ENCODE measurements around the gene JAM3. TPM values are rescaled to one million over a fixed set of nuclear protein-coding genes. Genes with fewer than 3 reads are reported as not detected.
A peak's percentile ranks its signal among the peaks of the same experiment; 100 is the strongest.
"Not testable (repeated sequence)": the region's sequence is repeated elsewhere in the genome, so short reads cannot be mapped to it uniquely, and the experiment has no call there.

JAM3 gene
- total and polyA plus RNA-seq, 2 of the 4 experiments (the other 2 are of a cell fraction), result 38.0 to 71.5 TPM

DNA sequence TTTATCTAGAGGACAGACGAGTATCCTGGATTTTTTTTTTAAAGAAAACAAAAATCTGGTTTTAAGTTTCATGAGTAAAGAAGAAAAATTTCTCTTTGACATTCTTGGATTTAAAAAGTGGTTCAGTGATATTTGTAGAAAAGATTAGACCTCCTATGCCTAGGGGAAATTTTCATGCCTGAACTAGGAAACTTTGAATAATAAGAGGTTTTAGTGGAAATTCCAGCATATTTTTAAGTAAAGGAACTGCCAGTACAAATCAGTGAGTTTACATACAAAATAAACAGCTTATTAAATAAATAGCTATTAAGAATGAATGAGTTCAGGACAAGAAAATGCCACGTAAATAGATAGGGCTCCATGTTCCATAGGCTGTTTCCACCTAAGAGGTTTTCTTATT, 17.5 kb downstream of the JAM3 start:
- Histone ChIP-seq H2AK5ac (ENCODE audit: low read depth, low read length) (no peak overlapping the region), H3K4ac (ENCODE audit: low read depth, low read length) (no peak overlapping the region), H2BK5ac (ENCODE audit: low read depth, low read length, poor library complexity, severe bottlenecking) (no peak overlapping the region), H2AK9ac (replicated peaks; ENCODE audit: low read depth, low read length, poor library complexity) (no peak overlapping the region), H2BK15ac (ENCODE audit: low read depth, low read length) (no peak overlapping the region), H2BK120ac (ENCODE audit: low read depth, low read length) (no peak overlapping the region), H3K4me2 (ENCODE audit: low read depth, low read length) (no peak overlapping the region), H3K4me1 (ENCODE audit: control insufficient read depth, insufficient read depth, low read length) (no peaks in the 10 kb centered on the region; the same call in 1 of the 2 replicates), H3K18ac (ENCODE audit: low read depth, low read length) (no peak overlapping the region), H4K8ac (ENCODE audit: low read depth in 2 of 2, low read length in 2 of 2) (no peak overlapping the region), H3K27ac (ENCODE audit: insufficient read depth, low read length) (no peak overlapping the region), H3K23ac (ENCODE audit: low read depth, low read length) (no peak overlapping the region), H2AFZ (replicated peaks; ENCODE audit: low read length, poor library complexity) (no peak overlapping the region), H2BK20ac (ENCODE audit: low read depth, low read length) (no peak overlapping the region), H3K79me1 (ENCODE audit: low read depth in 1 of 2, low read length in 2 of 2) (peaks cover 17 to 32% of the 10 kb centered on the region in 2 experiments), H3K9me3 (ENCODE audit: control insufficient read depth, insufficient read depth, low read length) (peaks cover under 1% of the 10 kb centered on the region; the same call in 1 of the 2 replicates), H4K5ac (ENCODE audit: low read depth, low read length) (no peak overlapping the region), H4K20me1 (ENCODE audit: insufficient read depth, low read length) (no peaks in the 10 kb centered on the region; the same call in none of the 2 replicates), H3K9me1 (ENCODE audit: insufficient read depth, low read length) (peaks cover 4% of the 10 kb centered on the region; the same call in 1 of the 2 replicates), H3K9ac (ENCODE audit: low read depth, low read length) (no peak overlapping the region), H3K36me3 (ENCODE audit: control insufficient read depth, insufficient read depth, low read length) (no peaks in the 10 kb centered on the region), H3K56ac (ENCODE audit: extremely low read depth, insufficient read depth, low read length) (no peak overlapping the region), H3K4me3 (ENCODE audit: insufficient read depth, low read depth, low read length) (no peak overlapping the region), H4K91ac (ENCODE audit: insufficient read depth, low read depth, low read length) (no peak overlapping the region), H3K27me3 (ENCODE audit: control insufficient read depth, insufficient read depth, low read length) (no peaks in the 10 kb centered on the region), H3K14ac (replicated peaks; ENCODE audit: low read depth, low read length) (no peak overlapping the region)
- TF ChIP-seq MAZ (IDR thresholded peaks at IDR 0.05; ENCODE audit: borderline replicate concordance, low read depth, low read length) (no peak), FOS (IDR thresholded peaks at IDR 0.05; ENCODE audit: low read depth, low read length) (no peak), SMC3 (IDR thresholded peaks at IDR 0.05; ENCODE audit: low read depth, low read length) (no peak)
- TF ChIP-seq, protein P1, sequence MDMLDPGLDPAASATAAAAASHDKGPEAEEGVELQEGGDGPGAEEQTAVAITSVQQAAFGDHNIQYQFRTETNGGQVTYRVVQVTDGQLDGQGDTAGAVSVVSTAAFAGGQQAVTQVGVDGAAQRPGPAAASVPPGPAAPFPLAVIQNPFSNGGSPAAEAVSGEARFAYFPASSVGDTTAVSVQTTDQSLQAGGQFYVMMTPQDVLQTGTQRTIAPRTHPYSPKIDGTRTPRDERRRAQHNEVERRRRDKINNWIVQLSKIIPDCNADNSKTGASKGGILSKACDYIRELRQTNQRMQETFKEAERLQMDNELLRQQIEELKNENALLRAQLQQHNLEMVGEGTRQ (IDR thresholded peaks at IDR 0.05; ENCODE audit: low read depth, low read length), result no peak
- intact Hi-C loops (cut with micrococcal nuclease), result no loop called here
- ChIA-PET CTCF (interaction anchor here (0.6 to 1.2 kb wide), 2 partner anchors 15 to 31 kb away, joined by 3 read pairs; no protein-coding TSS in a partner anchor), POLR2A (ENCODE audit: unreplicated experiment) (no interaction called here)
- WGBS, 2 experiments (ENCODE audit: extremely low coverage in 2 of 2, insufficient read length in 1 of 2), result no CpG with 5 or more reads among the region's 2 CpGs
- in situ Hi-C loops (cut with MboI; ENCODE audit: low sequenced_read_pairs), result no loop called here
- ATAC-seq (ENCODE audit: low read depth) (peak; percentile 35), DNase-seq (no peak)
- no TSS peak for BruUV-seq (replicated peaks)
- dilution Hi-C loops (cut with HindIII; ENCODE audit: low sequenced_read_pairs, unreplicated experiment), result no loop called here

DNA sequence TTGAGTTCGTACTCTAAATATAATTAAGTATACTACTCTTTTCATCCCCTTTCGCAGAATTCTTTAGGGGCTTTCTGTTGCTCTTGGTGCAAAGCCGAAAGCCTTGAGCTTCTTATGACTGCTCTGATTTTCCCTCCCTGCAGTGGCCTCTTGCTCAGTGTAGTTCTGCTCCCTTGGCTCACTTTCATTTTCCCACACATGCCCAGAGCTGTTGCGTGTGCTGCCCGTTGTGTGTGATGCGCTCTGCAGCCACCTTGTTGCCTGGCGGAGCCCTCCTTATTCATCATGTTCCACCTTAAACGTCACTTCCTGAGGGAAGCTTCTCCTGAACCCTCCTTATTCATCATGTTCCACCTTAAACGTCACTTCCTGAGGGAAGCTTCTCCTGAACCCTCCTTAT, 23.1 kb downstream of the JAM3 start:
- H3K27ac ChIP-seq (ENCODE audit: insufficient read depth, low read length); H3K27me3 ChIP-seq (ENCODE audit: control insufficient read depth, insufficient read depth, low read length); H3K4me1 ChIP-seq (ENCODE audit: control insufficient read depth, insufficient read depth, low read length); BruUV-seq (replicated peaks); H4K91ac ChIP-seq (ENCODE audit: insufficient read depth, low read depth, low read length); H2BK20ac ChIP-seq (ENCODE audit: low read depth, low read length); intact Hi-C loops (cut with micrococcal nuclease); DNase-seq; H4K20me1 ChIP-seq (ENCODE audit: insufficient read depth, low read length); H4K5ac ChIP-seq (ENCODE audit: low read depth, low read length); H3K4me3 ChIP-seq (ENCODE audit: insufficient read depth, low read depth, low read length); H2AK9ac ChIP-seq (replicated peaks; ENCODE audit: low read depth, low read length, poor library complexity); H2BK15ac ChIP-seq (ENCODE audit: low read depth, low read length); H3K14ac ChIP-seq (replicated peaks; ENCODE audit: low read depth, low read length); H3K9me1 ChIP-seq (ENCODE audit: insufficient read depth, low read length); in situ Hi-C loops (cut with MboI; ENCODE audit: low sequenced_read_pairs); H2BK120ac ChIP-seq (ENCODE audit: low read depth, low read length); H3K23ac ChIP-seq (ENCODE audit: low read depth, low read length); H3K36me3 ChIP-seq (ENCODE audit: control insufficient read depth, insufficient read depth, low read length); H3K18ac ChIP-seq (ENCODE audit: low read depth, low read length); ATAC-seq (ENCODE audit: low read depth); H4K8ac ChIP-seq (ENCODE audit: low read depth in 2 of 2, low read length in 2 of 2); H3K4me2 ChIP-seq (ENCODE audit: low read depth, low read length); H2AK5ac ChIP-seq (ENCODE audit: low read depth, low read length); H2AFZ ChIP-seq (replicated peaks; ENCODE audit: low read length, poor library complexity); H3K56ac ChIP-seq (ENCODE audit: extremely low read depth, insufficient read depth, low read length); H3K9me3 ChIP-seq (ENCODE audit: control insufficient read depth, insufficient read depth, low read length); H2BK5ac ChIP-seq (ENCODE audit: low read depth, low read length, poor library complexity, severe bottlenecking); H3K9ac ChIP-seq (ENCODE audit: low read depth, low read length); dilution Hi-C loops (cut with HindIII; ENCODE audit: low sequenced_read_pairs, unreplicated experiment); H3K4ac ChIP-seq (ENCODE audit: low read depth, low read length): not testable (repeated sequence)
- ChIA-PET POLR2A (ENCODE audit: unreplicated experiment) (interaction anchor here (0.7 kb wide), 1 partner anchor 44 kb away, joined by 4 read pairs; no protein-coding TSS in a partner anchor), CTCF (interaction anchor here (1.1 kb wide), 1 partner anchor 33 kb away, joined by 7 read pairs; no protein-coding TSS in a partner anchor)
- 90% methylated on average over 2 of the region's 9 CpGs; no CpG with 5 or more reads in 1 of the 2 experiments for WGBS, 2 experiments (ENCODE audit: extremely low coverage in 2 of 2, insufficient read length in 1 of 2)
- peaks cover 11 to 15% of the 10 kb centered on the region in 2 experiments for H3K79me1 ChIP-seq (ENCODE audit: low read depth in 1 of 2, low read length in 2 of 2)
